ENCODE data around the gene F11R.

- no peak for TF ChIP-seq ZNF777 (tag by site-specific recombination; IDR thresholded peaks at IDR 0.05; ENCODE audit: borderline replicate concordance)
- no peak for TF ChIP-seq ZBTB21 (tag by site-specific recombination; IDR thresholded peaks at IDR 0.05)
- TF ChIP-seq ZNF133 (tag by site-specific recombination; IDR thresholded peaks at IDR 0.05): no peak
- TF ChIP-seq REPIN1 (tag by site-specific recombination; IDR thresholded peaks at IDR 0.05; ENCODE audit: low read depth): no peak
- no peak for TF ChIP-seq SETDB1 (IDR thresholded peaks at IDR 0.05; ENCODE audit: insufficient read length, low read length)
- no peak for TF ChIP-seq ZBTB20 (tag by site-specific recombination; IDR thresholded peaks at IDR 0.05)
- no peak for TF ChIP-seq CTCF (tag by site-specific recombination; IDR thresholded peaks at IDR 0.05)
- TF ChIP-seq HOXD13 (CRISPR knock-in tag; IDR thresholded peaks at IDR 0.05; ENCODE audit: borderline replicate concordance): no peak
- no peak for TF ChIP-seq PBX3 (CRISPR knock-in tag; IDR thresholded peaks at IDR 0.05)
- TF ChIP-seq ZNF707 (tag by site-specific recombination; IDR thresholded peaks at IDR 0.05): no peak
- no peak for TF ChIP-seq TCF7L2 (IDR thresholded peaks at IDR 0.05; ENCODE audit: borderline replicate concordance, low read depth, low read length)
- no peak for TF ChIP-seq TRIM28 (IDR thresholded peaks at IDR 0.05; ENCODE audit: borderline replicate concordance, low read length)
- TF ChIP-seq, protein P1, sequence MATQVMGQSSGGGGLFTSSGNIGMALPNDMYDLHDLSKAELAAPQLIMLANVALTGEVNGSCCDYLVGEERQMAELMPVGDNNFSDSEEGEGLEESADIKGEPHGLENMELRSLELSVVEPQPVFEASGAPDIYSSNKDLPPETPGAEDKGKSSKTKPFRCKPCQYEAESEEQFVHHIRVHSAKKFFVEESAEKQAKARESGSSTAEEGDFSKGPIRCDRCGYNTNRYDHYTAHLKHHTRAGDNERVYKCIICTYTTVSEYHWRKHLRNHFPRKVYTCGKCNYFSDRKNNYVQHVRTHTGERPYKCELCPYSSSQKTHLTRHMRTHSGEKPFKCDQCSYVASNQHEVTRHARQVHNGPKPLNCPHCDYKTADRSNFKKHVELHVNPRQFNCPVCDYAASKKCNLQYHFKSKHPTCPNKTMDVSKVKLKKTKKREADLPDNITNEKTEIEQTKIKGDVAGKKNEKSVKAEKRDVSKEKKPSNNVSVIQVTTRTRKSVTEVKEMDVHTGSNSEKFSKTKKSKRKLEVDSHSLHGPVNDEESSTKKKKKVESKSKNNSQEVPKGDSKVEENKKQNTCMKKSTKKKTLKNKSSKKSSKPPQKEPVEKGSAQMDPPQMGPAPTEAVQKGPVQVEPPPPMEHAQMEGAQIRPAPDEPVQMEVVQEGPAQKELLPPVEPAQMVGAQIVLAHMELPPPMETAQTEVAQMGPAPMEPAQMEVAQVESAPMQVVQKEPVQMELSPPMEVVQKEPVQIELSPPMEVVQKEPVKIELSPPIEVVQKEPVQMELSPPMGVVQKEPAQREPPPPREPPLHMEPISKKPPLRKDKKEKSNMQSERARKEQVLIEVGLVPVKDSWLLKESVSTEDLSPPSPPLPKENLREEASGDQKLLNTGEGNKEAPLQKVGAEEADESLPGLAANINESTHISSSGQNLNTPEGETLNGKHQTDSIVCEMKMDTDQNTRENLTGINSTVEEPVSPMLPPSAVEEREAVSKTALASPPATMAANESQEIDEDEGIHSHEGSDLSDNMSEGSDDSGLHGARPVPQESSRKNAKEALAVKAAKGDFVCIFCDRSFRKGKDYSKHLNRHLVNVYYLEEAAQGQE (tag by site-specific recombination; IDR thresholded peaks at IDR 0.05): no peak
- no peak for TF ChIP-seq ZBTB8A (tag by site-specific recombination; IDR thresholded peaks at IDR 0.05)
These were observed 18.6 kb upstream of the F11R start for GRCh38 chr1:161039546-161039945.
